HS-27A (cell line): ENCODE measurements around the gene IL6R.

Experiments used
- DNase-seq: peaks from one replicate; pipeline ENCODE4 v3.0.0-alpha.2; 2012; ENCODE audit warnings: low read depth, missing footprints

Gene IL6R

DNA sequence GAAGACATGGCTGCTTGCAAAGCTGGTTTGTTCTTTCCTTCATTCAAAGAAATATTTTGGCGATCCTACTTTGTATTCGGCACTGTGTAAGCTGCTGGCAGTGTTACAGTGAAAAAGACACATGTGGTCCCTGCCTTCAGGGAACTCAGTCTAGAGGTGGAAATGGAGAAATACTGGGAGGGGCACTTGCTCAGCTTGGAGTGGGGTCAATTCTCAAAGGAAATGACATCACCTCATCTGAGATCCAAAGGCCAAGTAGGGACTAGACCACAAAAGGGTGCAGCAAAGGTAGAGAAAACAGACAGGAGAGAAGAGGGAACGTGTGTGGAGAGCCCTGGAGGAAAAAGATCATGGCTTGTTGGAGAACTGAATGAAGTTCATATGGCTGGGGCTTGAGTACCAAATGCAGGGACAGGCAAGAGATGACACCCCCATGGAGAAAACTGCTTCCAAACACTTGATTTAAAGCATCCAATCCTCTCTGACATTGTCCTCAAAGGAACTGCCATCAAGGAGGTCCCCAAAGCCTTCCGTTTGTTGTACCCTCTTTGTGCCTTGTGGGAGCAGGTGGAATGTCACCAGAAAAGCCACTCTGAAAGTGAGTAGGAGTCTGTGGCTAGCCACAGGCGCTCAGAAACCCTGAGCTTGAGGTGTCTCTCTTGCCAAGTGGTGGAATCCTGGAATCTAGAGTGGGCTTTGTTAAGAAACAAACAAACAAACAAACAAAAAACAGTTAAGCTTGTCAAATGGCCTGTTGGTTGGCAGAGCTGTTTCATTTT, 48.6 kb downstream of the IL6R start:
- DNase-seq, result no peak

DNA sequence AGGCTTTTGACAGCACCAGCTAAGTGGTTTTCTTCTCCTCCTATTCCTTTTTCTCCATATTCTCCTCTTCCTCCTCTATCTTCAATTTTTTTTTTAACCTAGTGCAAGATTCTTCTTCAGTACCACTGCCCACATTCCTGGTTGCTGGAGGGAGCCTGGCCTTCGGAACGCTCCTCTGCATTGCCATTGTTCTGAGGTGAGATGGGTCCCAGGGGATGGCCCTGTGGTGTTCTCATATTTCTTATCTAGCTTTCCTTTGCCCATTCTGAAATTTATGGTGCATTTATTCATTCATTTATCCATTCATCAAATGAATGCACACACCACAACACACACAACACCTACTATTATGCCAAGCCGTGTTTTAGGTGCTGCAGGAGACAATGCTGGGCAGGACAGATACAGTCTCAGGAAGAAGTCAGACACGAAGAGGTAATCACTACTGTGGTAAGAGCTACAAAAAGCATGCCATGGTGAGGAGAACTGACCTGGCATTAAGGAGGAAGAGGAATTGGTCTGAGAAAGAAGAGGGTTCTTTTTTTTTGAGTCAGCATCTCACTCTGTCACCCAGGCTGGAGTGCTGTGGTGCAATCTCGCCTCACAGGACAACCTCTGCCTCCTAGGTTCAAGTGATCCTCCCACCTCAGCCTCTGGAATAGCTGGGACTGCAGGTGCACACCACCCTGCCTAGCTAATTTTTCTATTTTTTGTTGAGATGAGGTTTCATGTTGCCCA, 49.4 kb downstream of the IL6R start:
- DNase-seq, result no peak

DNA sequence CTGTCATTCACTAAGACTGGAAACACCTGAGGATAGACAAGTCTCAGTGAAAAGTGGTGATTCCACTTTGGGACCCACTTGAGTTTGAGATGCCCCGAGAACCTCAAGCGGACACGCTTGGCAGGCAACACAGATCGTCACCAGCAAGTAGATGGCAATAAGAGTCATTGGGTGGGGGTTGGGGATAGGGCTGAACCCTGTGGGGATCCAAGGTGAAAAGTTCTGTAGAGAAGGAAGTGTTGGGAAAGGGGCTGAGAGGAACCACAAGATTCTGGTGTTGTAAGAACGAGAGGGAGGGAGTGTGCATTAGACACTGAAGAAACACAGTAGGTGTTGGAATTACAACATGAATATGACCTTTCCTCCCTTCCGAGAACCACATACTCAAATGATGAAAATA, 51.5 kb downstream of the IL6R start:
- no peak for DNase-seq

DNA sequence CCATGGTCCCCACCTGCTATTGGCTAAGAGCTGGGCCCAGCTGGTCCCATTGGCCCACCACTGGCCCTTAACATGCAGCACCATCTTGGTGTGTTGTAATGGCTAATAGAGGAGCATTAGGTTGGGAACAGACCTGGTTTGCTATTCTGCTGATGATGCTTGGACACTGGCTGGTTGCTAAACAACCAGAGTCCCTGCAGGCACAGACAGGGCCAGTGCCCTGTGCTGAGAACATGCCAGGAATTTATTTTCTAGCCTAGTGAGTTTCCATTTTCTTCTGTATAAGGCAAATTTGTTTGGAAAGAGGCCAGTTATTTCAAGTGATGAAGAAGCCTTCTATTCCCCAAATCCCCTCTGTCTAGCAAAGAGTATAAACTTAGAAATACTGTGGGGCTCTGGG, 53.9 kb downstream of the IL6R start:
- no peak for DNase-seq

DNA sequence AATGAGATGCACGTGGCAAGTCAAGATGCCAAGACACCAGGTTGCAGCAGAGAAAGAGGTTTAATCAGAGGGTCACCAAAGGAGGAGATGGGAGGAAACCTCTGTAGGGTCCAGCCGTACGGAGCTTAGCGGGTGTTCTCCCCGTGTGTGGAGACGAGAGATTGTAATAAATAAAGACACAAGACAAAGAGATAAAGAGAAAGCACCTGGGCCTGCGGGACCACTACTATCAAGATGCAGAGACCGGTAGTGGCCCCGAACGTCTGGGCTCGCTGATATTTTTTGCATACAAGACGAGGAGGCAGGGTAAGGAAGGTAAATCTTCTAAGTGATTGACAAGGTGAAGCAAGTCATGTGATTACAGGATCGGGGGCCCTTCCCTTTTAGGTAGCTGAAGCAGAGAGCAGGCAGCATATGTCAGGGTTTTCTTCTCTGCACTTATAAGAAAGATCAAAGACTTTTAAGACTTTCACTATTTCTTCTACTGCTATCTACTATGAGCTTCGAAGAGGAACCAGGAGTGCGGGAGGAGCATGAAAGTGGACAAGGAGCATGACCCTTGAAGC, 55.6 kb downstream of the IL6R start:
- DNase-seq, result no peak

DNA sequence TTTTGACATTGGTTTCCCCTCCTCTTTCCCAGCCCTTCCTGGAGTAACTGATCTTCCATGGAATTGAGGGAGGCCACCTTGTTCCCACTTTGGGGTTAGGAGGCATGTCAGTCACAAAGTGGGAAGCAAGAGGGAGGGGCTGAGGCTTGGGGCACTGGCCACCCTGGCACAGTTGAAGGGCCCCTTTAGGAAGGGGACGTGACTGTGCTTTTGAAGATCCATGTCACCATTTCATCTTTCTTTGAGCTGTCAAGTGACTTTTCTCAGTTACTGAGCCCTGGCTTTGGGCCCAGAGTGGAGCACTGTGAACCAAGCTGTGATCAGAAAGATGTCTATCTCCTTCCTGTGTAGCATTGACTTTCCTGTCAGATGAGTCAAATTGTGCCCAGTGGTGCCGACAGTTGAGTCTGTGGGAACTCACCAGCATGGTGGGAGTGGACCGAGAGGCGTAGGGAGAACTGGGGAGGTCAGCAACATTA, 58.4 kb downstream of the IL6R start:
- no peak for DNase-seq

DNA sequence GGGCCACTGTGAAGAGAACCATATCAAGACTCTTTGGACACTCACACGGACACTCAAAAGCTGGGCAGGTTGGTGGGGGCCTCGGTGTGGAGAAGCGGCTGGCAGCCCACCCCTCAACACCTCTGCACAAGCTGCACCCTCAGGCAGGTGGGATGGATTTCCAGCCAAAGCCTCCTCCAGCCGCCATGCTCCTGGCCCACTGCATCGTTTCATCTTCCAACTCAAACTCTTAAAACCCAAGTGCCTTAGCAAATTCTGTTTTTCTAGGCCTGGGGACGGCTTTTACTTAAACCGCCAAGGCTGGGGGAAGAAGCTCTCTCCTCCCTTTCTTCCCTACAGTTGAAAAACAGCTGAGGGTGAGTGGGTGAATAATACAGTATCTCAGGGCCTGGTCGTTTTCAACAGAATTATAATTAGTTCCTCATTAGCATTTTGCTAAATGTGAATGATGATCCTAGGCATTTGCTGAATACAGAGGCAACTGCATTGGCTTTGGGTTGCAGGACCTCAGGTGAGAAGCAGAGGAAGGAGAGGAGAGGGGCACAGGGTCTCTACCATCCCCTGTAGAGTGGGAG, 60.6 kb downstream of the IL6R start:
- no peak for DNase-seq

DNA sequence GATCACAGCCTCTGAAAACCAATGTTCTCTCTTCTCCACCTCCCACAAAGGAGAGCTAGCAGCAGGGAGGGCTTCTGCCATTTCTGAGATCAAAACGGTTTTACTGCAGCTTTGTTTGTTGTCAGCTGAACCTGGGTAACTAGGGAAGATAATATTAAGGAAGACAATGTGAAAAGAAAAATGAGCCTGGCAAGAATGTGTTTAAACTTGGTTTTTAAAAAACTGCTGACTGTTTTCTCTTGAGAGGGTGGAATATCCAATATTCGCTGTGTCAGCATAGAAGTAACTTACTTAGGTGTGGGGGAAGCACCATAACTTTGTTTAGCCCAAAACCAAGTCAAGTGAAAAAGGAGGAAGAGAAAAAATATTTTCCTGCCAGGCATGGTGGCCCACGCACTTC, 61.1 kb downstream of the IL6R start:
- DNase-seq, result no peak

DNA sequence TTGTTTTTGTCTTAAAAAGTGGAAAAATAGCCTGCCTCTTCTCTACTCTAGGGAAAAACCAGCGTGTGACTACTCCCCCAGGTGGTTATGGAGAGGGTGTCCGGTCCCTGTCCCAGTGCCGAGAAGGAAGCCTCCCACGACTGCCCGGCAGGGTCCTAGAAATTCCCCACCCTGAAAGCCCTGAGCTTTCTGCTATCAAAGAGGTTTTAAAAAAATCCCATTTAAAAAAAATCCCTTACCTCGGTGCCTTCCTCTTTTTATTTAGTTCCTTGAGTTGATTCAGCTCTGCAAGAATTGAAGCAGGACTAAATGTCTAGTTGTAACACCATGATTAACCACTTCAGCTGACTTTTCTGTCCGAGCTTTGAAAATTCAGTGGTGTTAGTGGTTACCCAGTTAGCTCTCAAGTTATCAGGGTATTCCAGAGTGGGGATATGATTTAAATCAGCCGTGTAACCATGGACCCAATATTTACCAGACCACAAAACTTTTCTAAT, 61.8 kb downstream of the IL6R start:
- no peak for DNase-seq

DNA sequence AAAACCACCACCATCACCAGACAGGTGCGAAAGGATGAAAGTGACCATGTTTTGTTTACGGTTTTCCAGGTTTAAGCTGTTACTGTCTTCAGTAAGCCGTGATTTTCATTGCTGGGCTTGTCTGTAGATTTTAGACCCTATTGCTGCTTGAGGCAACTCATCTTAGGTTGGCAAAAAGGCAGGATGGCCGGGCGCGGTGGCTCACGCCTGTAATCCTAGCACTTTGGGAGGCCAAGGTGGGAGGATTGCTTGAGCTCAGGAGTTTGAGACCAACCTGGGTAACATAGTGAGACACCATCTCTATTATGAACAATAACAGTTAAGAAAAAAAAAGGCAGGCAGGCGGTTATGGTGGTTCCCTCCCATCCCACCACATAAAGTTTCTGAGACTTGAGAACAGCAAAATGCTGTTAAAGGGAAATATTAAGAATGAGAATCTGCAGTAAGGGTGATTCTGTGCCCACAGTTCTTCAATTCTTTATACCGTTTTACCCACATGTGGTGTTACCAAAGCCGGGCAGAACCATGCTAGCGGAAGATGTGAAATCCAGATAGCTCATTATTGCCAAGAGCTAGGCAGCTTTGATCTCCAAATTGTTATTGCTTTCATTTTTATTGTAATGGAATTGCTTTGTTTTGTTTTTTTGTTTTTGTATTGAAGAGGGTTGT, 62.4 kb downstream of the IL6R start:
- no peak for DNase-seq

DNA sequence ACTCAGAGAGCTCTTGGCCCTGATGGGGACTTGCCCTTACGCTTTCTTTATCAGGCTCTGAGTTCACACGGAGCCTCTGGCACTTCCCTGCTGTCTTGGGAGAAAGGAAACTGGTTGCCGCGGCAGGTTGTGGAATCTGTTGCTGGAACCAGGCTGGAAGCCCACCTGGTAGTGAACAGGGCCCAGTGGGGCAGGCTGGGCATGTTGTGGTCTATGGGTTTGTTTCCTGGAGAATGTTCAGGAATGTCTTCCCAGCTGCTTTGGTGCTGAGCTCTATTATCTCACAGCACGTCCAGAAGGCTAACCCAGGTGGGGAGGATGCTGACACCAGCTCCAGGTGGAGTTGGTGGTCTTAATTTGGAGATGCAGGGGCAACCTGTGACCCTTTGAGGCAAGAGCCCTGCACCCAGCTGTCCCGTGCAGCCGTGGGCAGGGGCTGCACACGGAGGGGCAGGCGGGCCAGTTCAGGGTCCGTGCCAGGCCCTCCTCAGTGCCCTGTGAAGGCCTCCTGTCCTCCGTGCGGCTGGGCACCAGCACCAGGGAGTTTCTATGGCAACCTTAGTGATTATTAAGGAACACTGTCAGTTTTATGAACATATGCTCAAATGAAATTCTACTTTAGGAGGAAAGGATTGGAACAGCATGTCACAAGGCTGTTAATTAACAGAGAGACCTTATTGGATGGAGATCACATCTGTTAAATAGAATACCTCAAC, 63.5 kb downstream of the IL6R start:
- DNase-seq, result no peak

DNA sequence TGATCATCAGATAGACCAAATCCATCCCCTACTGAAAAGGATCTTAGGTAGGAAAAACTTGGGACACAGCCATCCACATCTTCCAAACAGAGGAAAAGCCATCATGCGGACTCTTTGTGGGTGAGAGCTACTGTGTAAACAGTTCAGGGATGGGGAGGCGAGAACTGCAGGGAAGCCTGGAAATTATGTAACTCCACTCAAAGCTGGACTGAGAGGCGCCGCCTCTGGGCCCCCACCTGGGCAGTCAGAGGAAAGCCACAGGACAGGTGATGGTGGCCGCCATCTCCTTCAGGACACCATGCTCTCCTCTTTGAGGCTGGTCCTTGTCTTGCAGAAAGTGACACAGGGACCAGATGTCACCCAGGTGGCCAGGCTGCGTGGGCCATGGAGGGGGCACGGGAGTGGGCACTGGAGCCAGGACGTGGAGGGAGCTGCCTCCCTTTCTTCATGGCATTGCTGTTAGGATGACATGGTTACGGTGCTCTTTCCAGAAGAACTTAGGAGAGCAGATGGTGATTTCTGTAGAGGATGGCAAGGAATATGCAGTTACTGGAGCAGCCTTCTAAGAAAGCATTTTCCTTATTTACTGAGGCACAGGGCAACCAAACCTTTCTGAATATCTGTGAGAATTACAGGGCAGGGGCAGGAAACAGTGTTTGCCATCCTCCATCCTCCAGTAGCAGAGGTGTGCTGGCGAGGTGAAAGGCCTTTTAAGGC, 64.9 kb downstream of the IL6R start:
- no peak for DNase-seq

DNA sequence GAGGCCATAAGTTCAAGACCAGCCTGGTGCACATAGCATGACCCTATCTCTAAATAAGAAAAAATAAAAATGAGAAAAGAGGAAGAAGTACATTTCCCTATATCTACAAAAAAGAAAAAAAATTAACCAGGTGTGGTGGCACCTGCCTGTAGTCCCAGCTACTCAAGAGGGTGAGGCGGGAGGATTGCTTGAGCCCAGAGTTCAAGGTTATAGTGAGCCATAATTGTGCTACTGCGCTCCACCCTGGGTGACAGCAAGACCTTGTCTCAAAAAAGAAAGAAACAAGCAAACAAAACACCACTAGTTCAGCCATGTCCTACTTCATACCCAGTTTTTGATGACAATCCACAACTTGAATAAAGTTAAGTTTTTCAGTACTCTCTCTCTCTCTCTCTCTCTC, 66.2 kb downstream of the IL6R start:
- no peak for DNase-seq

DNA sequence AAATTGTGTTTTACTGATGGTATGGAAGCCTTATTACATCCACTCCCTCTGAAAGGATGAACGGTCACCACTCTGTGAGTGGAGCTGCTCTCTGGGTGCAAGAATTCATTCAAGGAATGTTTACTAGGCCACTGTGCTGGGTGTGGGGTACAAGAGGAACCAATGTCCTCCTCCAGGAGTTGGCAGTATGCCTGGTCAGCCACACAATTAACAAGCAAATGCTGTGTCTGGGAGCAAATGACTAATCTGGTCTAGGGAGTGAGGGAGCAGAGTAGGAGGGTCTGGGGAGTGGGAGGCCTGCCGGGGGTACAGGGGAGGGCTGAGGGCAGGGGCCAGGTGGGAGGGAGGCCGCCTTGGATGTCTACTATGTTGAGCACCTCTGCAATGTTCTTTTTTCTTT, 69.7 kb downstream of the IL6R start:
- DNase-seq, result no peak

DNA sequence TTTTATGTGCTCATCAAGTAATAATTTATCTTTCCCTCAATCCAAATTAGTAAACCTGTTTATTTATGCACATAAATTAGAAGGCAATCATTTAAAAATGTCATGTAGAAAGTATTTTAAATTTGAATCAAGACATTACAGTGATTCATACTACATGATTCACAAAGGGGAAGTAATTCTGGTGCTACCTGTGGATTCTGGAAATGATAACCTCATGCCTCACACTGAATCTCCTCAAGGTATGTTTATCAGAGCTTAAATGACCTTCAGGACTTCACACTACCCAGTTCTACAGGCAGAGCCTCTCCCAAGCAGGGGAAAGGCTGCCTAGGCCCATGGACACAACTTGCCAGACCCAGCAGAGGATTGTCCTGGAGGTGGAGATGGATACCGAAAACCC, 71.6 kb downstream of the IL6R start:
- DNase-seq, result no peak

DNA sequence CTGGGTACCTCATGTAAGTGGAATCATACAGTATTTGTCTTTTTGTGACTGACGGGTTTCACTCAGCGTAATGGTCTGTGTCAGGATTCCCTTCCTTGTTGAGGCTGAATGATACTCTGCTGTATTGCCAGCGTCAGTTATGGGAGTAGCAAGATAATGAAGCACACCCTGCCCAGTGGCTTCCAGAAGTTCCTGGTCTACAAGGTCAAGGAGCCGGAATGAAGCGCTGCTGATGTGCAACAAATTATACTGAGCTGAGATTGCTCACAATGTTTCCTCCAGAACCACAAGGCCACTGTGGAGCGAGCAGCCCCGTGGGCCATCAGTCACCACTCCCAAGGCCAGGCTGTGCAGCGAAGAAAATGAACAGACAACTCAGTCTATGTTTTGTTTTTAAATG, 72.9 kb downstream of the IL6R start:
- no peak for DNase-seq

DNA sequence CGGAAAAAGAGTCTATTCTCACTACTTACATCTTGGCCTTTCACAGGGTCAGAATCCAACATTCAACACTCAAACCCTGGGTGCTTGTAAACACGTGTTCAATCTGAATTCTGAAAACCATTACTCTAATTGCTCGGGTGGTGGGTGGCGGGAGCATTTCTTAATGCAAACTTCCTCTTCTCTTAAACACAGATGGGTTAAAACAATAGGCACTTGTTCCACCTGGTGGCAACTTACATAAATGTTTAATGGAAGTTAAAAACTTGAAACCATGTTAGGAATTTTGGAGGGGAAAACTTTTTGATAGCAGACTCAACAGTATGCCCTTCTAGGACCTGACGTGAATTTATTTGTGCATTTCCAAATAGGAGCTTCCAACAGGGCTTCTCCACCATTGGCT, 73.5 kb downstream of the IL6R start:
- no peak for DNase-seq

DNA sequence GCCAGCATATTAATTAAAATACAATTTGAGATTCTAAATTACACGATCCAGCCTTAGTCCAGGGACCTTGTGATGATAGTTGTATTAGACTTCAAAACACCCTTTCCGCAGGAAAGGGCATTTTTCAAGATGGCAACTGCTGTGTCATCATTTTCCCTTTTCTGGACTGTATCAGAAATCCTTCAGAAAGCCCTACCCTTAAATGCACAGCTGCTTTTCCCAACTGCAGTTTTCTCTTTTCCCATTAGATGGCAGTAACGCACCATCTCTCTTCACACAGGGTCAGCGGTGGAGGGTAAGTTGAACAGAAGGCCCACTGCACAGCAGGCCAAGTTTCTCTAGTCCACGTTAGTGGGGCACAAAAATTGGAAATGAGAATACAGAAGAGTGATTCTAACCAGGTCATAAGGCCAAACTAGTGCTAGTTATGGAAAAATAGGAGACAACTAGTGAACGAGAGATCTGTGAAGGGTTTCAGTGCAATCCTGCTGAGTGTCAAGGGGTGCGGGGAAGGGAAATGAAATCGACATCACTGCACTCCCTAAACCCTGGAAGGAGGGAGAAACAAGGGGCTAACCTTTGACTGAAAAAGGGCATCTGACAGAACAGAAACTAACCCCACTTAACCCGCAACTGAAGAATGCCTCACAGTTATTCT, 74.8 kb downstream of the IL6R start:
- DNase-seq, result peak; percentile 67

DNA sequence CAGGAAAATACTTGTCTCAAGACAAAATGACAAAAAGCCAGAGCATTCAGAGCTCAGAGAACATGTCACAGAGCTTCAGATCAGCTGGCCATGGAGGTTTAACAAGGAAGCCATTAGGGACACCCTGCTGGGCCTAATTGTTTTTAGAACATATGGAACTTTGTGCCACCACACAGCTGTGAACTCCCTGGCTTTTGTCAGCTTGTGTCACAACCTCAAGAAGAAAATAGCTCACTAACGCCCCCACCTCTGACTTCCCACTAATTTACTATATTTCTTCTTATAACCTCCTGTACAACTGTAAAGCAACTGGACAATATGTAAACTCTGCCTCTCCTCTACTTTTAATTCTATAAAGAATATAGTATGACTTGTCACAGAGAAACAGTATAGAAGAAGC, 75.9 kb downstream of the IL6R start:
- no peak for DNase-seq
